K562 (cell line): Measurements from ENCODE around the gene NRXN3. TPM values are rescaled to one million over a fixed set of nuclear protein-coding genes. Genes with fewer than 3 reads are reported as not detected.

Source experiments
- ATAC-seq: fragments of 200-7000 bp; cut with Tn5 transposase; 3 replicates; pipeline ENCODE4 v1.9.1; 2020; ENCODE audit warnings: moderate library complexity
- BruUV-seq: library from RNA; stranded (reverse); fragments of 400-500 nt; replicated peaks from 2 replicates; lab custom pipeline; 2021; lab: Mats Ljungman, UMichigan
- CTCF ChIA-PET: fragments of 300-600 bp; formaldehyde crosslinking; extraction: SDS; loops from one replicate; lab custom pipeline; 2021; ENCODE audit warnings: low intra/inter-chr PET ratio; lab: Yijun Ruan, JAX
- POLR2A ChIA-PET: fragments of 300-600, 350-650 bp; sonication (Branson Sonifier 250); formaldehyde crosslinking; extraction: SDS; loops from one replicate; lab custom pipeline; 2021; ENCODE audit warnings: antibody characterized with exemption, inconsistent platforms; lab: Yijun Ruan, JAX
- DNase-seq, 4 experiments: peaks; one replicate each; pipeline versions ENCODE4 v3.0.0 to v3.0.0-alpha.2; 2011 to 2018; ENCODE audit warnings: low spot score in 3 of 4, mixed read lengths in 3 of 4; ENCODE audit errors: extremely low read depth in 1 of 4
- FAIRE-seq: peaks from 2 replicates; lab custom pipeline; 2011; peaks lifted over from hg19 to GRCh38; lab: Jason Lieb, UNC
- H2AFZ ChIP-seq: 2 replicates; pipeline ENCODE4 v1.6.0; 2011; ENCODE audit warnings: low read depth, low read length, control low read depth, inconsistent platforms
- H3K27ac ChIP-seq: fragments of 200-600 bp; 3 replicates; pipeline ENCODE4 v1.8.0; 2011; ENCODE audit warnings: low read depth, mild to moderate bottlenecking, control low read depth, inconsistent platforms, low read length, moderate library complexity, mixed read lengths; ENCODE audit errors: extremely low read depth
- H3K27me3 ChIP-seq, 2 experiments: fragments of 300-600 bp in 1 of 2; 2 replicates in 1 of 2; 3 replicates in 1 of 2; pipeline versions ENCODE4 v1.6.0 to v1.8.0; 2011; ENCODE audit warnings: inconsistent platforms in 2 of 2, low read length in 2 of 2, mild to moderate bottlenecking in 1 of 2, mixed read lengths in 1 of 2, moderate library complexity in 1 of 2; ENCODE audit not compliant: control insufficient read depth in 2 of 2, insufficient read depth in 2 of 2
- H3K36me3 ChIP-seq: fragments of 300-600 bp; 3 replicates; pipeline ENCODE4 v1.8.0; 2011; ENCODE audit warnings: mild to moderate bottlenecking, low read length, inconsistent platforms; ENCODE audit not compliant: control insufficient read depth, insufficient read depth
- H3K4me1 ChIP-seq, 2 experiments: fragments of 200-600 bp in 1 of 2; replicated peaks in 1 of 2; 2 replicates in 1 of 2; 3 replicates in 1 of 2; pipeline versions ENCODE4 v1.5.1 to v1.8.0; 2011; ENCODE audit warnings: inconsistent platforms in 2 of 2, low read length in 2 of 2, mild to moderate bottlenecking in 1 of 2, mixed read lengths in 1 of 2, moderate library complexity in 1 of 2; ENCODE audit not compliant: control insufficient read depth in 2 of 2, insufficient read depth in 2 of 2
- H3K4me2 ChIP-seq: 2 replicates; pipeline ENCODE4 v1.6.1; 2011; ENCODE audit warnings: low read length, control low read depth, inconsistent platforms, mixed read lengths; ENCODE audit not compliant: insufficient read depth
- H3K4me3 ChIP-seq: fragments of 200-600 bp; sonication (generic), shearing (Covaris generic); 2 replicates; pipeline ENCODE4 v1.5.1; 2016; ENCODE audit warnings: control low read depth, inconsistent platforms
- H3K79me2 ChIP-seq: fragments of 200-600 bp; 3 replicates; pipeline ENCODE4 v1.8.0; 2011; ENCODE audit warnings: low read length, inconsistent platforms; ENCODE audit not compliant: control insufficient read depth, insufficient read depth
- H3K9ac ChIP-seq, 2 experiments: 2 replicates each; pipeline versions ENCODE4 v1.6.0 to v1.6.1; 2011; ENCODE audit warnings: low read depth in 2 of 2, low read length in 2 of 2, control low read depth in 1 of 2, inconsistent platforms in 1 of 2, mild to moderate bottlenecking in 1 of 2, mixed read lengths in 1 of 2; ENCODE audit not compliant: insufficient read depth in 1 of 2
- H3K9me1 ChIP-seq: one replicate; pipeline ENCODE4 v1.6.0; 2011; ENCODE audit warnings: inconsistent platforms, mild to moderate bottlenecking, low read length, moderate library complexity; ENCODE audit not compliant: control insufficient read depth, insufficient read depth
- H3K9me3 ChIP-seq: replicated peaks from 2 replicates; pipeline ENCODE4 v1.5.1; 2011; ENCODE audit warnings: low read depth, low read length, inconsistent platforms; ENCODE audit not compliant: control insufficient read depth, insufficient read depth
- H4K20me1 ChIP-seq: replicated peaks from 2 replicates; pipeline ENCODE4 v1.6.1; 2011; ENCODE audit warnings: low read length, inconsistent platforms, mixed read lengths; ENCODE audit not compliant: control insufficient read depth, insufficient read depth
- ARHGAP35 ChIP-seq: fragments of 450-650 bp; IDR thresholded peaks from 2 replicates; pipeline ENCODE4 v1.6.1; 2018; ENCODE audit not compliant: partially characterized antibody
- ARID2 ChIP-seq: fragments of 450-650 bp; IDR thresholded peaks from 2 replicates; pipeline ENCODE4 v1.6.1; 2017; ENCODE audit warnings: antibody characterized with exemption, mild to moderate bottlenecking
- CREB1 ChIP-seq, 2 experiments: sonication (generic) in 1 of 2; formaldehyde crosslinking in 1 of 2; IDR thresholded peaks; 2 replicates each; pipeline versions ENCODE4 v1.6.1 to v1.8.0; 2012 to 2022; ENCODE audit warnings: inconsistent platforms in 1 of 2, mild to moderate bottlenecking in 1 of 2, missing genetic modification reagents in 1 of 2, moderate library complexity in 1 of 2
- CREB3L1 ChIP-seq: fragments of 450-650 bp; IDR thresholded peaks from 2 replicates; pipeline ENCODE4 v1.6.1; 2014; ENCODE audit warnings: low read depth, mild to moderate bottlenecking, moderate library complexity, borderline replicate concordance
- ELK1 ChIP-seq: sonication (generic); formaldehyde crosslinking; IDR thresholded peaks from 2 replicates; pipeline ENCODE4 v1.8.1; 2022; ENCODE audit warnings: missing genetic modification reagents
- EP300 ChIP-seq: IDR thresholded peaks from 2 replicates; pipeline ENCODE4 v1.6.1; 2012; ENCODE audit warnings: low read length, improper control_type of control experiment
- GABPB2 ChIP-seq: fragments of 250-450 bp; sonication (Bioruptor Pico); conservative IDR thresholded peaks from 2 replicates; pipeline ENCODE4 v1.5.1; 2021; ENCODE audit warnings: mild to moderate bottlenecking
- KLF10 ChIP-seq: fragments of 250-450 bp; sonication (Bioruptor Pico); IDR thresholded peaks from 2 replicates; pipeline ENCODE4 v1.6.1; 2021; ENCODE audit warnings: matching md5 sums
- NUFIP1 ChIP-seq: fragments of 450-650 bp; IDR thresholded peaks from 2 replicates; pipeline ENCODE4 v1.6.1; 2018; ENCODE audit not compliant: partially characterized antibody
- PTTG1 ChIP-seq: fragments of 450-650 bp; IDR thresholded peaks from 2 replicates; pipeline ENCODE4 v1.6.1; 2016; ENCODE audit warnings: low read depth, mild to moderate bottlenecking, missing genetic modification characterization, missing compliant biosample characterization
- SFPQ ChIP-seq: fragments of 200-400 bp; formaldehyde crosslinking; IDR thresholded peaks from 2 replicates; pipeline ENCODE4 v1.6.1; 2017; ENCODE audit warnings: mild to moderate bottlenecking, low read depth, low read length, moderate library complexity
- SIN3A ChIP-seq, 2 experiments: fragments of 150-350 bp in 1 of 2; IDR thresholded peaks; 2 replicates each; pipeline ENCODE4 v1.6.1; 2011 to 2016; ENCODE audit warnings: borderline replicate concordance in 2 of 2, low read depth in 2 of 2, low read length in 2 of 2, mild to moderate bottlenecking in 2 of 2, moderate library complexity in 2 of 2; ENCODE audit not compliant: control insufficient read depth in 1 of 2
- SNRNP70 ChIP-seq: fragments of 200-400 bp; formaldehyde crosslinking; optimal IDR thresholded peaks from 2 replicates; pipeline ENCODE3; 2017; ENCODE audit warnings: low read depth, low read length
- YY1 ChIP-seq, 3 experiments: IDR thresholded peaks; 2 replicates each; pipeline ENCODE4 v1.6.1; 2011; ENCODE audit warnings: low read length in 2 of 3, mild to moderate bottlenecking in 2 of 3, moderate library complexity in 2 of 3, borderline replicate concordance in 1 of 3, control low read depth in 1 of 3, low read depth in 1 of 3; ENCODE audit not compliant: insufficient read depth in 3 of 3, insufficient replicate concordance in 2 of 3, control insufficient read depth in 1 of 3, insufficient read length in 1 of 3; ENCODE audit errors: extremely low read depth in 1 of 3
- ZNF584 ChIP-seq: fragments of 200-800 bp; sonication (Bioruptor generic); IDR thresholded peaks from 2 replicates; pipeline ENCODE4 v1.6.1; 2016; ENCODE audit warnings: low read depth, mild to moderate bottlenecking, missing genetic modification characterization, missing compliant biosample characterization
- WGBS: fragments of 100-300 bp; shearing (Covaris generic); methylation state at CpG from one replicate; pipeline ENCODE4 v1.1.6; 2016; ENCODE audit warnings: low coverage, mixed read lengths; ENCODE audit not compliant: insufficient coverage; ENCODE audit errors: missing lambda C conversion rate; 5-methylcytosine and 5-hydroxymethylcytosine counted together
- in situ Hi-C: fragments of 300-500 bp; cut with MboI; formaldehyde crosslinking; loops from 4 replicates; pipeline ENCODE4 v1.15.0; 2018; ENCODE audit warnings: inconsistent platforms, mixed read lengths
- intact Hi-C: fragments of 100-400 bp; cut with micrococcal nuclease; formaldehyde crosslinking; loops from 2 replicates; pipeline ENCODE4 v1.14.2; 2022
- polyA plus RNA-seq, 8 experiments: library from polyadenylated mRNA; depleted of rRNA in 4 of 8; stranded (reverse) in 5 of 8; unstranded in 3 of 8; fragments of >200 nt; fragmentation: Nextera tagmentation in 2 of 8; fragmentation: Illumina TruSeq in 1 of 8; extraction: Ambion mirVana in 2 of 8; extraction: Trizol in 1 of 8; gene quantifications; 2 replicates each; pipeline versions ENCODE4 v1.2.1 to v1.2.3, GENCODE V29; 2011 to 2014; ENCODE audit warnings: inconsistent platforms in 1 of 8, missing spikeins in 1 of 8
- total RNA-seq, 7 experiments: library from RNA; depleted of rRNA in 6 of 7; stranded (reverse); fragments of >200 nt in 6 of 7; fragmentation: Illumina TruSeq in 2 of 7; extraction: Trizol in 2 of 7; gene quantifications; 2 replicates each; pipeline versions ENCODE4 v1.2.1 to v1.2.3, GENCODE V29; 2011 to 2021; ENCODE audit warnings: low replicate concordance in 1 of 7

Gene NRXN3
- total and polyA plus RNA-seq, 9 of the 15 experiments (the other 6 are each of a cell fraction or from before 2014, with no cell fraction given), result 0.09 TPM; not detected in 8

- TF ChIP-seq YY1 (IDR thresholded peaks at IDR 0.05; ENCODE audit: borderline replicate concordance in 1 of 3, control insufficient read depth in 1 of 3, extremely low read depth in 1 of 3, insufficient read depth in 3 of 3, insufficient read length in 1 of 3, insufficient replicate concordance in 2 of 3, low read depth in 1 of 3, low read length in 2 of 3) (no peak), ARID2 (no peak), NUFIP1 (no peak), PTTG1 (tag) (no peak), CREB3L1 (no peak)
Observed at GRCh38 chr14:79432640-79433039, 1262.5 kb downstream of the NRXN3 start (continued).

- Histone ChIP-seq H3K27ac (no peak overlapping the region), H3K4me3 (no peak overlapping the region), H3K9me3 (no peaks in the 10 kb centered on the region), H3K9ac (no peak overlapping the region), H2AFZ (no peak overlapping the region), H3K4me1 (no peaks in the 10 kb centered on the region), H4K20me1 (no peaks in the 10 kb centered on the region), H3K79me2 (no peaks in the 10 kb centered on the region), H3K4me2 (no peak overlapping the region), H3K36me3 (no peaks in the 10 kb centered on the region), H3K27me3 (no peaks in the 10 kb centered on the region), H3K9me1 (no peaks in the 10 kb centered on the region)
- CTCF ChIA-PET, result no interaction called here
- in situ Hi-C loops, result no loop called here
- no peak for ATAC-seq
- BruUV-seq, result no TSS peak
- intact Hi-C loops, result no loop called here
- 0% methylated on average over 1 of the region's 1 CpG for WGBS
- POLR2A ChIA-PET, result no interaction called here
- DNase-seq, result no peak
- no peak for FAIRE-seq
- TF ChIP-seq SFPQ, result no peak
- no peak for TF ChIP-seq SIN3A (IDR thresholded peaks at IDR 0.05; ENCODE audit: borderline replicate concordance in 2 of 2, control insufficient read depth in 1 of 2, low read depth in 2 of 2, low read length in 2 of 2)
- no peak for TF ChIP-seq ARHGAP35
- TF ChIP-seq GABPB2 (CRISPR knock-in tag), result no peak
- TF ChIP-seq ELK1, result no peak
- no peak for TF ChIP-seq SNRNP70
- TF ChIP-seq CREB1 (IDR thresholded peaks at IDR 0.05), result no peak
- no peak for TF ChIP-seq CREB1 (CRISPR knock-in tag; IDR thresholded peaks at IDR 0.05)
- no peak for TF ChIP-seq KLF10
- TF ChIP-seq ZNF584, result no peak
- TF ChIP-seq EP300, result no peak
Observed at GRCh38 chr14:79436335-79436734, 1266.2 kb downstream of the NRXN3 start.
